Activated T-helper 2 cell treated with anti-CD3 and anti-CD28 coated beads, Interferon-gamma antibody, Interleukin-2, Interleukin-4, amounts not matched to agents 10 μg/mL and 5 μg/mL and 100 μg/mL, durations not matched to agents 14 hours and 24 hours and 36 hours (primary cell): Measurements from ENCODE around the gene ZBTB18. TPM values are rescaled to one million over a fixed set of nuclear protein-coding genes. Genes with fewer than 3 reads are reported as not detected.

Experiments
- DNase-seq: peaks from one replicate; pipeline ENCODE4 v3.0.0; 2021; ENCODE audit warnings: low spot score
- H3K27ac Mint-ChIP-seq: one replicate; pipeline ENCODE4 v1.8.0; 2021; ENCODE audit warnings: mixed read lengths
- H3K27me3 Mint-ChIP-seq: one replicate; pipeline ENCODE4 v1.8.0; 2021; ENCODE audit warnings: low read depth, mixed read lengths
- H3K36me3 Mint-ChIP-seq: one replicate; pipeline ENCODE4 v1.8.0; 2021; ENCODE audit warnings: low read depth, mixed read lengths
- H3K4me1 Mint-ChIP-seq: one replicate; pipeline ENCODE4 v1.8.0; 2021; ENCODE audit warnings: low read depth, mixed read lengths
- H3K4me3 Mint-ChIP-seq: one replicate; pipeline ENCODE4 v1.8.0; 2021; ENCODE audit warnings: low read depth, mild to moderate bottlenecking, moderate library complexity, mixed read lengths
- H3K9me3 Mint-ChIP-seq: one replicate; pipeline ENCODE4 v1.8.0; 2021; ENCODE audit warnings: mixed read lengths
- intact Hi-C: fragments of 100-400 bp; cut with micrococcal nuclease; formaldehyde crosslinking; loops from one replicate; pipeline ENCODE4 v1.15.1; 2023
- total RNA-seq: library from RNA; stranded (reverse); gene quantifications from 2 replicates; pipeline ENCODE4 v1.2.3, GENCODE V29; 2022

ZBTB18 gene
- total RNA-seq, 1 donor from 2014 or later = 4.4 TPM

DNA sequence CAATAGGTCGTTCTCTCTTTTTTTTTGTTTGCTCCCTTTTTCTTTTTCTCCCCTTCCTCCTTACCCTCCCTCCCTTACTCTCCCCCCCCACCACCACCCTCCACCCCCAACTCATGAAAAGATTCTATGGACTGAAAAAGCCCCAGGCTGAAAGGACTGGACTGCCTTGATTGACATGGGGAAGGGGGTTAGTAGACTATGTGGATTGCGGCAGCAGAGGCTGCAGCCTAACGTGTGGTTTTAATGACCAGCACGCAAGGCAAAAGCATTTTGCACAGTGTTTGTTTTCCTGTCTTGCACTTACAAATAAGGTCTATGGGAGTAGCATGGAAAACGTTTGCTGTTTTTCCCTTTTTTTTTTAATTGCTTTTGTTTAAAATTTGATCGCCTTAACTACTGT, 5.5 kb downstream of the ZBTB18 start:
- H3K27ac Mint-ChIP-seq = no peak overlapping the region
- no peak overlapping the region for H3K4me3 Mint-ChIP-seq

GRCh38 chr1:244057474-244058385, 6.6 kb downstream of the ZBTB18 start:
- no peak for DNase-seq
- Mint-ChIP-seq H3K9me3 (no peaks in the 10 kb centered on the region), H3K4me1 (no peaks in the 10 kb centered on the region), H3K36me3 (peaks cover 8% of the 10 kb centered on the region), H3K27ac (no peak overlapping the region), H3K4me3 (no peak overlapping the region), H3K27me3 (peaks cover 10% of the 10 kb centered on the region)
- intact Hi-C loops = no loop called here

More for the DNA sequence above, 5.5 kb downstream of the ZBTB18 start:
- intact Hi-C loops = no loop called here
- Mint-ChIP-seq H3K4me1 (no peaks in the 10 kb centered on the region), H3K36me3 (peaks cover 8% of the 10 kb centered on the region), H3K27me3 (peaks cover 11% of the 10 kb centered on the region), H3K9me3 (no peaks in the 10 kb centered on the region)
- DNase-seq = no peak

- intact Hi-C loops = no loop called here
- no peaks in the 10 kb centered on the region for H3K9me3 Mint-ChIP-seq
These were observed 9.0 kb downstream of the ZBTB18 start for GRCh38 chr1:244060117-244060516.

GRCh38 chr1:244060686-244061085, 9.6 kb downstream of the ZBTB18 start:
- Mint-ChIP-seq H3K4me1 (no peaks in the 10 kb centered on the region), H3K27me3 (peaks cover 12% of the 10 kb centered on the region), H3K9me3 (no peaks in the 10 kb centered on the region), H3K4me3 (no peak overlapping the region), H3K36me3 (peaks cover 3% of the 10 kb centered on the region), H3K27ac (no peak overlapping the region)
- no peak for DNase-seq
- intact Hi-C loops = no loop called here

More at GRCh38 chr1:244060117-244060516, 9.0 kb downstream of the ZBTB18 start:
- Mint-ChIP-seq H3K36me3 (peaks cover 8% of the 10 kb centered on the region), H3K27ac (no peak overlapping the region), H3K4me1 (no peaks in the 10 kb centered on the region), H3K27me3 (peaks cover 10% of the 10 kb centered on the region), H3K4me3 (no peak overlapping the region)
- no peak for DNase-seq

DNA sequence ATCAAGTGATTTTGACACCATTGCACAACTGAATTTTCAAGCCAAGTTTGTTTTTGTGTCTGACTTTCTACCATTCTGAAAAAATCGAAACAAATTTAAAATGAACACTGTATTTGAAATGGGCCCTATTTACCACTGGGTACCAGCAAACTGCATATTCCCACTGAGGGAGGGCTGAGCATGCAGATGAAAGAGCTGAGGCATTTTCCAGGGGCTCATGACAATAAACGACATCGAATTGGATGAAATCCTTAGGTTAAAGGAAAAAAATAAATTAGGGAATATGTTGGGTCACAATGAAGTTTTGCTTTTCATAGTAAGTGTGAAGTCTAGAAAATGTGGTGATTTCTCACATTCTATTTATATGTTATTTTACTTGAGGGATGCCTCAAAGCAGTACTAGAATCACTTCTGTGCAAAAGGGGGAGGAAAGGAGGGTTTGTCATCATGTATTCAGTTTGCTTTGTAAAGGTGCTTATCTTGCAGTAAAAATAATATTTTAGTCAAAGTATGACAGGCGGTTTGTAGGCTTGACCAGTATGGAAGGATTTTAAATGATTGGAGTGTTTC, 11.2 kb downstream of the ZBTB18 start:
- Mint-ChIP-seq H3K27ac (no peak overlapping the region), H3K4me3 (no peak overlapping the region), H3K27me3 (peaks cover 17% of the 10 kb centered on the region), H3K9me3 (no peaks in the 10 kb centered on the region), H3K4me1 (no peaks in the 10 kb centered on the region), H3K36me3 (no peaks in the 10 kb centered on the region)
- intact Hi-C loops = no loop called here
- DNase-seq = no peak

DNA sequence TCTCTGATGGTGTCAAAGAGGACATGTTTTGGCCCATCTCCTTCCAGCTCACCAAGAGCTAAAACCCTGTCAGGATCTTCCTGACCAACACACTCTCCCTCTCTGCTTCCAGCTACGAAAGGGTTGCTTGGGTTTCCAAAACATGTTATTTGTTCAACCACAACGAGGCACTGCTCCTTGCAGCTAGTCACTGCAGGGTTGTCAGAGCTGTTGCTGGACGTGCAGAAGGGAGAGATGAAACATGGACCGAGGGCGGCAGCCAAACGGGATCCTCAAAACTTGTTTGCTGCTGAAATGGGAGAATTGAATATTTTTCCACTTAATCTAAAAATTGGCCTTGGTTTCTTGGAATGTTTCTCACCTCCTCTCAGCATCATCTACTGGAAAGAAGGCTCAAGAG, 12.4 kb downstream of the ZBTB18 start:
- H3K4me1 Mint-ChIP-seq = no peaks in the 10 kb centered on the region
- DNase-seq = no peak
- H3K9me3 Mint-ChIP-seq = no peaks in the 10 kb centered on the region
- H3K4me3 Mint-ChIP-seq = no peak overlapping the region
- peaks cover 17% of the 10 kb centered on the region for H3K27me3 Mint-ChIP-seq
- no peak overlapping the region for H3K27ac Mint-ChIP-seq
- H3K36me3 Mint-ChIP-seq = no peaks in the 10 kb centered on the region
- intact Hi-C loops = no loop called here

DNA sequence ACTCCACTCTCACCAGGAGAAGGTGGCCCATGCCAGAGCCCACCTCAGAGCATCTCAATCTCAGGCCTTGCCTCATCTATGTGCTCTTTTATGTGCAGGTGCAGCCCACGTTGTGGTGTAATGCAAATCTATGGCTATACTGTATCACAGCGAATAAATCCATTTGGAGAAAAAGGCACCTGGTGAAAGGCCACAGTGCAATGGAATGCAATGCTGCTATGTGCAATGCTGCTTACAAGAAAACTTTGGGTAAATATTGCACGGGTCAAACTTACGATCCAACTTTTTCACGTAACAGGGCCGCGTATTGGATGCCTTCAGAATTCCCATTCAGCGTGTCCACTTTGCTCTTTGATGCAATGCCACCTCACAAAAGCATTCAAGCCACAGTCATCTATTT, 13.5 kb downstream of the ZBTB18 start:
- Mint-ChIP-seq H3K27me3 (peaks cover 15% of the 10 kb centered on the region), H3K36me3 (no peaks in the 10 kb centered on the region), H3K9me3 (no peaks in the 10 kb centered on the region), H3K27ac (no peak overlapping the region), H3K4me3 (no peak overlapping the region), H3K4me1 (no peaks in the 10 kb centered on the region)
- no peak for DNase-seq
- intact Hi-C loops = no loop called here

DNA sequence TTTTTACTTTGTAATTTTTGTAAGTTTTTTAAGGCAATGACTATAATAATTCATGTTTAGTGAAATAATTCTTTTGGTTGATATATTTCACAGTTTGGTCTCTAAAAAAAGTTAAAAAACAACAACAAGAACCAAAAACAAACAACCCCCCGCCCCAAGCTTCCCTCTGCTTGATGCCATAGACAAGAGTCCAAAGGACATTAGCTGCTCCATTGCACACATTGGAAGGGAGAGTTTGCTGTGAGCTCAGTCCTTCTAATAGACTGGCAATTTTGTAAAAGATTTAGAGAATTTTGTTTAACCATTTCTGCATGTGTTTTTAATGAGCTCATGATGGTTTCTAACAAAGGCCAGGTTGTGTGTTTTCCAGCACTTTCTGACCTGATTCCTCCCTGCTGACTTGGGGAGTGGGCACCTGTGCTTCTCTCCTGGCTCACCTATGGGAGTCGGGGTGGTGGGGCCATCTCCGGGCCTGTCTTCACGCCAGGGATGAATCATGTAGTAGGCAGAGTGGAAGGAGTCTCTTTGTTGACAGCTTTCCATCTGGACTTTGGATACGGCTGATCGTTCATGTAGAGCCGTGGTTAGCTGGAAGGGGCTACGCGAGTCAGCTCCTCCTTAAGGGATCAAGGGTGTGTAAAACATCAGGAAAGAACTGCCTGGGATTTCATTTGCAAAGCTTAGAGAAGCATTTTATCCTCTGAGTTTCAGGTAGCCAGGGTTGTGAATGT, 14.1 kb downstream of the ZBTB18 start:
- Mint-ChIP-seq H3K4me1 (no peaks in the 10 kb centered on the region), H3K27me3 (peaks cover 13% of the 10 kb centered on the region), H3K4me3 (no peak overlapping the region), H3K27ac (no peak overlapping the region), H3K9me3 (no peaks in the 10 kb centered on the region), H3K36me3 (no peaks in the 10 kb centered on the region)
- intact Hi-C loops = no loop called here
- no peak for DNase-seq

GRCh38 chr1:244065960-244066388, 14.9 kb downstream of the ZBTB18 start:
- no peak for DNase-seq
- intact Hi-C loops = no loop called here
- H3K9me3 Mint-ChIP-seq = no peaks in the 10 kb centered on the region
- no peaks in the 10 kb centered on the region for H3K36me3 Mint-ChIP-seq
- H3K27me3 Mint-ChIP-seq = peaks cover 9% of the 10 kb centered on the region
- H3K4me3 Mint-ChIP-seq = no peak overlapping the region
- H3K4me1 Mint-ChIP-seq = no peaks in the 10 kb centered on the region
- no peak overlapping the region for H3K27ac Mint-ChIP-seq

GRCh38 chr1:244066954-244067716, 16.1 kb downstream of the ZBTB18 start:
- no peak for DNase-seq
- Mint-ChIP-seq H3K4me1 (no peaks in the 10 kb centered on the region), H3K4me3 (no peak overlapping the region), H3K9me3 (no peaks in the 10 kb centered on the region), H3K36me3 (no peaks in the 10 kb centered on the region), H3K27ac (no peak overlapping the region), H3K27me3 (peaks cover 6% of the 10 kb centered on the region)
- intact Hi-C loops = no loop called here

GRCh38 chr1:244067893-244068292, 16.8 kb downstream of the ZBTB18 start:
- H3K9me3 Mint-ChIP-seq = no peaks in the 10 kb centered on the region
- no peak for DNase-seq
- no peak overlapping the region for H3K4me3 Mint-ChIP-seq
- H3K27me3 Mint-ChIP-seq = peaks cover 10% of the 10 kb centered on the region
- H3K27ac Mint-ChIP-seq = no peak overlapping the region
- intact Hi-C loops = no loop called here
- H3K36me3 Mint-ChIP-seq = no peaks in the 10 kb centered on the region
- H3K4me1 Mint-ChIP-seq = no peaks in the 10 kb centered on the region

- DNase-seq = no peak
- Mint-ChIP-seq H3K27me3 (peaks cover 10% of the 10 kb centered on the region), H3K4me1 (no peaks in the 10 kb centered on the region), H3K36me3 (no peaks in the 10 kb centered on the region), H3K27ac (no peak overlapping the region), H3K9me3 (no peaks in the 10 kb centered on the region), H3K4me3 (no peak overlapping the region)
- intact Hi-C loops = no loop called here
These were observed 17.5 kb downstream of the ZBTB18 start for GRCh38 chr1:244068567-244068966.
